Endothelial cell of hepatic sinusoid (primary cell): ENCODE results near the gene TAF1B.

ENCODE experiments used
- in situ Hi-C: cut with HindIII; loops from 2 replicates; pipeline ENCODE4 v1.10.0; 2017; ENCODE audit warnings: low sequenced_read_pairs

Gene TAF1B

GRCh38 chr2:9843229-9844035 is at the start of gene TAF1B:
Gene TAF1B, plus strand, starts transcription at chr2:9843474. Its CDS starts 68 bp downstream, at chr2:9843542.
- in situ Hi-C loops, result no loop called here

- in situ Hi-C loops, result no loop called here
Observed at GRCh38 chr2:9793918-9794717, 49.2 kb upstream of the TAF1B start.

- in situ Hi-C loops, result no loop called here
Observed at GRCh38 chr2:9795071-9795470, 48.2 kb upstream of the TAF1B start.

GRCh38 chr2:9796056-9797010 is 46.9 kb upstream of the TAF1B start:
- in situ Hi-C loops, result no loop called here

GRCh38 chr2:9797086-9797485 is 46.2 kb upstream of the TAF1B start:
- in situ Hi-C loops, result no loop called here

GRCh38 chr2:9797681-9798556 is 45.4 kb upstream of the TAF1B start:
- in situ Hi-C loops, result no loop called here

- in situ Hi-C loops, result no loop called here
Observed at GRCh38 chr2:9799011-9799596, 44.2 kb upstream of the TAF1B start.

GRCh38 chr2:9799729-9800632 is 43.3 kb upstream of the TAF1B start:
- in situ Hi-C loops, result no loop called here

- in situ Hi-C loops, result no loop called here
Observed at GRCh38 chr2:9800639-9800974, 42.7 kb upstream of the TAF1B start.

GRCh38 chr2:9800975-9801726 is 42.1 kb upstream of the TAF1B start:
- in situ Hi-C loops, result no loop called here

GRCh38 chr2:9802576-9802993 is 40.7 kb upstream of the TAF1B start:
- in situ Hi-C loops, result no loop called here

- in situ Hi-C loops, result no loop called here
Observed at GRCh38 chr2:9803023-9803805, 40.1 kb upstream of the TAF1B start.

GRCh38 chr2:9805435-9806297 is 37.6 kb upstream of the TAF1B start:
- in situ Hi-C loops, result loop anchor here (5.0 kb wide), 1 partner anchor 167 kb away; no protein-coding TSS in a partner anchor

GRCh38 chr2:9806298-9806610 is 37.0 kb upstream of the TAF1B start:
- in situ Hi-C loops, result loop anchor here (5.0 kb wide), 1 partner anchor 166 kb away; no protein-coding TSS in a partner anchor

GRCh38 chr2:9806656-9807055 is 36.6 kb upstream of the TAF1B start:
- in situ Hi-C loops, result loop anchor here (5.0 kb wide), 1 partner anchor 166 kb away; no protein-coding TSS in a partner anchor

GRCh38 chr2:9807056-9807455 is 36.2 kb upstream of the TAF1B start:
- in situ Hi-C loops, result loop anchor here (5.0 kb wide), 1 partner anchor 165 kb away; no protein-coding TSS in a partner anchor
